HG03103 (cell line): ENCODE results near the gene IL1R1.

Experiments used
- ATAC-seq: cut with Tn5 transposase; IDR thresholded peaks from one replicate; pipeline ENCODE4 v1.9.1; 2021; ENCODE audit warnings: low read depth; ENCODE audit not compliant: unreplicated experiment

IL1R1 gene

DNA sequence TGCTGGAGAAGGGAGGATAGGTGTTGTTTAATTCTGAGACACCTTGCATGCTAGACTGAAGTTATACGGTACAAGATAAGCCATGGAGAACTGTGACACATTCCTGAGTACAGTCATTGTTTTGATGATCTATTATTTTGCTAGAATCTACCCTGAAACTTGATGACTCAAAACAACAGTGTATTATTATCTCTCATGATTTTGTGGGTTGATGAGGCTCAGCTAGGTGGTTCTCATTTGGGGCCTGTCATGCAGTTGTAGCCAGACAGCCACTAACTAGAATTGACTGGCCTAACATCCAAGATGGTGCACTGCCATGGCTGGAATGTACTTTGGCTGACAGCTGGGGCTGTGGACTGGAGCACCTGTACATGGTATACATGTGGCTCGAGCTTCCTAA is 5.4 kb upstream of the IL1R1 start:
- no peak for ATAC-seq

DNA sequence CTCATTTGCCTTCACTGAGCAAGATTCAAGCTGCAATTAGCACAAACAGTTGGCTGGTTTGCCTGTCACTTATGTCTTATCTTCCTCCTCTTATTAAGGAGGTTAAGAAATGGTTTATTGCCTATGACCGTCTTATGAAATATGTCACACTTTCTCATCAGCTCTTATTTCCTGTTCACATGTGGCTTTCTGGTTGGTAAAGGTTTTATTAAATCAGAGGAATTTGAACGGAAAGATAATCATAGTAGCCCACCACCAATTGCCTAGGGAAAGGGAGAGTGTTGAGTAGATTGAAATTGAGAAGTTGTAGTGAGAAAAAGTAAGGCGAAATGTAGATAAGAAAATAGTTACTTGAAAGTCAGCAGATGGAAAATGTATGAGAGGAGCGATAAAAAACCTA is 4.2 kb upstream of the IL1R1 start:
- no peak for ATAC-seq

DNA sequence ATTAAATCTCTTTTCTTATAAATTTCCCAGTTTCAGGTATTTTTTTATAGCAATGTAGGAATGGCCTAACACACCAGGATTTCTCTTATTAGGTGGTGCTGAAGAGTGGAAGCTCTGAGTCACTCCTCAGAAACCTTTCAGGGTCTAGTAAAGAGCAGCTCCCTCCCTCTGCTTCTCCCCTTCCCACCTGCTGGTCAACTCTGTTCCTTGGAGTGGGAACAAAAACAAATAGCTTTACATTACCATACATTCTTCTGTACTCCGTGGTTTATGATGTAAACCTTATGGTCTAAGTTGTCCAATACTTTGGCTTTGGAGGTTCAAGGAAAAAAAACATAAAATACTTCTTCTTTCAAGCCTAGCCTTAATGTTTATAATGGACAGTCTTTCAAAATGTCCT is 2.7 kb upstream of the IL1R1 start:
- ATAC-seq: no peak

DNA sequence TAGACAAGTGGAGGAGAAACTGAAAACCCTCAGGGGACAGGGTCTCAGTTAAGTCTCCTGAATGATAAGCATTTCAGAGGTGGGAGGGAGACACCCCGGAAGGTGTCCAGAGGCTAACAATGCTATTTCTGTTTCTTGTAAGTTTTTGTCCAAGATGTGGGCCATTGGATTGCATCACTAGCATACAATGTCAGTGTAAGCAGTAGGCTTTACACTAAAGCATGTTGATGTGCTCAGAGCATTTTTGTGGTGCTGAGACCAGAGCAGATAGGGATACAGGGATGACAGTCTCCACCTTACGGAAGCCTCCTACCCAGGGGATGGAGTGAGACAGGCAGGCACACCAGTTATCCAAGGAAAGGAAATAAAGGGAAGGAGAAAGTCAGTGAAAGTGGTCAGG is 2.2 kb upstream of the IL1R1 start:
- ATAC-seq: no peak

DNA sequence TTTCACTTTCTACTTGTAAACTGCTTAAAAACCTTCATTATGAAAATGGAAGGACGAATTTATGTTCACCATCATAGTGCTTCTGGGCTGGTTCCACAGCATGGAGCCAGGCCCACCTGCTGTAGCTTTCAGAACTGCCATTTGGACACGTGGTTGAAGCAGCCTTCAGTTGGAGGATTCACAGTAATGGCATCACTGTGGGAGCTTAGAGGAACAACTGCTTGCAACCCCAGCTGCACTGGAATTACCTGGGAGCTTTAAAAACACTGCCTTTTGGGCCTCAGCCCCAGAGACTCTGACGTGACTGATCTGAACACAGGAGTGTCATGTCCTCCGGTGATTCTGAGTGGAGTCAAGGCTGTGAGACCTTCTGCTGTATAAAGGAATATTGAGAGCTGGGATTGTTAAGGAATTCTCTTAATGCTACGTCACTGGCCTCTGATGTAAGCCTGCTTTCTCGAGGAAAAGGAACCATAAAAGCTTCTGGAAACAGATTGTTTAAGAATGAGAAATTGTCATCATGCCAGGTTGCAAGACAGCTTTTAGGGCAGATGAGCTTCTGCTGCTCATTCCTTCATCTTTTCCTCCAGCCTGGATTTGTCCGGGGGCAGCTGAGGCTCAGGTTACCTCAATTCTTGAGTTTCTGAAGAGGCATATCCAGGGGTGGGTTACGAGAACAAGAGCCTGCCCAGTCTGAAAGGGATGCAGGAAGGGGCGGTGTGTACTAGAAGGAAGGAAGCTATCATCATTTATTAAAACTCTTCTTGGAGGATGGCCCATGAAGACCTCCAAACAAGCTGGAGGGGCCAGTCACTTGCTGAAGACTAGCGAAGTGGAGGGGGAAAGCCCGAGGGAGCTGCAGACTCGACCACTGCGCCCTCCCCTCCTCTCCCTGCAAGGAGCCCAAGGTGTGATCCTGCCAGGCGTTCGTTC is 1.3 kb upstream of the IL1R1 start:
- ATAC-seq: no peak

DNA sequence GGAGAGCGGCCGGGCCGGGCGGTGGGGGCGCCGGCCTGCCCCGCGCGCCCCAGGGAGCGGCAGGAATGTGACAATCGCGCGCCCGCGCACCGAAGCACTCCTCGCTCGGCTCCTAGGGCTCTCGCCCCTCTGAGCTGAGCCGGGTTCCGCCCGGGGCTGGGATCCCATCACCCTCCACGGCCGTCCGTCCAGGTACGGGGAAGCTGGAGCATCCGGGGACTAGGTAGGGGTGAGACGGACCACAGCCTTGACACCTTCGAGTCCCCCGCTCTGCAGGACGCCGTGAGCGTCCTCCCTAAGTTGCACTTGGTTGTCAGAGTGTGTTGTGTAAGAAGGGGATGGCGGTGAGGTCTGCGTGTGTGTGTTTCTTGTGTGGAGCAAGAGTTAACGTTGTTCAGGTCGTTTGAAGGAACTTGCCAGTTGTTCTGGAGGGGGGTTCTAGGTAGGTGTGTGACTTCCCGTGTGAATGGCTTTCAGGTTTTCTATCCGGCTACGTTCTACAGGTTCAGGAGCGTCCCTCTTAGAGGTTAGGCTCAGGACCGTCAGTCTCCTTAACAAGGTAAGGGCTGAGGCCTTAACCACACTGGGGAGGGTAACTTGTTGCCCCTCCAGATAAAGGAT is 393 bp downstream of the IL1R1 start:
- no peak for ATAC-seq

DNA sequence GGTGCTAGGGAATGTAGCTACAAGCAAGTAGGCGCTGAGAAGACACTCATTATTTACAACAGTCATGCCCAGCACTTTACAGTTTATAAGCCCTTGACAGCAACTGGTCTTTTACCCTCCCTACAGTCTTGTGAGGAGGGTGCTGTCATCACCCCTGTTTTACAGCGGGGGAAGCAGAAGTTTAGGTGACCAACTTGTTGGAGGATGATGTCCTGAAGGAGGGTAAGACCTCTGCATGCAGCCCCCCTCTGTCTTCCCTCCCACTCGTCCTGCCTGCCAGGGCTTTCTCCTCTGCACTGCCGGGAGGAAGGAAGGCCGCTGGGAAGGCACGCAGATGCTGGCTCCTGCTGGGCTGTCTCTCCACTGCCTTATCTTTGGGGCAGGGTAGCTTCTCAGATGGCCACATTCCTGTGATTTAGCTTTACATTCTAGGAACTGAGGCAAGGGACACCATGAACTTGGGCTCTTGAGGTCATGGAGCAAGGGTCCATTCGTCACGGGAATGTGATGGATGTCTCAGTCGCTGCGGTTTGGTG is 972 bp downstream of the IL1R1 start:
- no peak for ATAC-seq

- no peak for ATAC-seq
Measured at GRCh38 chr2:102144128-102144527, 1.6 kb downstream of the IL1R1 start.

- ATAC-seq: no peak
Measured at GRCh38 chr2:102145107-102145506, 2.6 kb downstream of the IL1R1 start.

DNA sequence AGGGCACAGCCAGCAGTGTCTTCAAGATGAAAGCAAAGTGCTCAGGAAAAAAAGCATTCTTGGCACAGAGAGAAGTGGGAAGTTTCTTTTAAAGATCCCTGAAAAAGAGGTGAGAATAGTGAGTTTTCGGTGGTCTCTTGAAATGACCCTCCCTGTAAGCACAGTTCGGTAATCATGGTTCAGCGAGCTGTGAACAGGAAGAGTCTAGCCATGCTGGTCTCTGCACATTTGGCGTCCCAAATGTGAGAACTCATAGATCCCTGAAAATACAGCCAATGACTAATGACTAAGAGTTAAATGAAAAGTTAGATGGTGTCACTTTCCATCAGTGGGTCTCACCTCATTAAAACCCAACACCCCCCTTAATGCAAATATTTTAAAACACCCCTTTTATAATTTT is 3.4 kb downstream of the IL1R1 start:
- ATAC-seq: no peak

- ATAC-seq: no peak
Measured at GRCh38 chr2:102147935-102148334, 5.4 kb downstream of the IL1R1 start.

DNA sequence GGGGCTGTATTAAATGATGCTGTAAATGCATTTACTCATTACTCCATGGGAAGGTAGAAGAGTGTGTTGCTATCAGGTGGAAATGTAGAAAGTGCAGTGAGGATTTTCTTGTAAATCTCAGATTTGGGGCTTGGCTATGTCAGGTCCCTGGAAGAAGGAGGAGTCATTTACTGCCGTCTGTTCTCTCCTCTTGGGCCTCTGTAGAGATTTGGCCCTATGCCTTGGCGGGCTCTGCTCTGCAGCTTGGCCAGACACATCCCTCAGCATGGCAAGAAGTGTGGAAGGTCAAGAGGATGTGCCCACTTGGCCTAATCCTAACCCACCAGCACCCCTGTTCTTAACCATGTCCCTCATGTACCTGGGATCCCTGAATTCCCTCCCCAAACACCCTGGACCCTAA is 6.7 kb downstream of the IL1R1 start:
- ATAC-seq: no peak

GRCh38 chr2:102149644-102150455 is 7.3 kb downstream of the IL1R1 start:
- no peak for ATAC-seq

DNA sequence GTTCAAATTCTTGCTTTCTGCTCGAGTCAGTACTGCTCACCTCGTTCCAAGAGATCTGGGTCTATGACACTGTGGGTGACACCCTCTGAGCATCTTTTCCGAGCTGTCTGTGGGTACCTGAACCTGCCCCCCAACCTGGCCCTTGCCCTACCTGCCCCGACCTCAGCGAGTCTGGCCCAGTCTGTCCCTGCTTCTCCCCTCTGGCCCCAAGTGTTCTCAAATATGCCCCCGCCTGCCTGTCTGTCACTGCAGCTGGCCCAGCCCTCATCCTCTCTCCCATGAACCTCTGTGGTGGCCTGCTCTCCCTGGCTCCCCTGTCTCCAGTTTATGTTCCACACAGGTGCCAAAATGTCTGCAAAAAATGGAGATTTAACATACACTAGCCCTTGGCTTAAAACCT is 11.8 kb downstream of the IL1R1 start:
- no peak for ATAC-seq

GRCh38 chr2:102154946-102155702 is 12.6 kb downstream of the IL1R1 start:
- ATAC-seq: no peak

DNA sequence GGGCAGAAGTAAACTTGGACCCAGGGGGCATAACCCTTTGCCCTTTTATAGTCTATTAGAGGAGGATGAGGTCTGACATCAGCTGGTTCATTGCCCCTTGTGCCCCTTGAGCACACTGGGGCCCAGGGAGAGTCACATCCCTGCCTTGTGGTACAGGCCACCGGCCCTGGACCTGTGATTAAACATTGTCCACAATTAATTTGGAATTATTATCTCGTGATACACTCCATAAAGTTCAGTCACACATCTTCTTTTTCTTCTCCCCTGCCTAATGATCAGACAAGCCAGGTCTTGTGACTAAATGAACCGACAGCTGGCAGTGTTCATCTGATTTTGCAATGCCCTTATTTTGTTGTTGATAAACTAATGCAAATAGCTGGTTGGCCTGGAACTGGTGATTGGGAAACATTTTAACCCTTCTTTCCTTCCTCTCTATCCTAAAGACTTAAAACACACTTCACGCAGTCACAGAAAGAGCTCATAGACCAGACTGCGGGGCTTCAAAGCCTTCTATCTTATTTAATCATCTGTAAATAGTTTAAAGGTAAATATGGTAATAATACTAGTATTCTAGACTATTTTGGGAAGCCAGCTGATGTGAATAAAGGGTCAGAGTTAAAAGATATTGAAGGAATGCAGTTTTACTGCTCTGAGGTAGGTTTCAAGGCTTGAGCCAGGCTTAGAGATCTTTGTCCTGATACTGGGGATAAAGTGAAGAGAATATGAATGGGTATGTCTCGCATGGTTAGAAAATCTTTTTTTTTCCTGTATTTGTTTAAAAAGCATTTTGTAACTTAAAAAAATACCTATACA is 13.4 kb downstream of the IL1R1 start:
- no peak for ATAC-seq

- ATAC-seq: no peak
Measured at GRCh38 chr2:102158011-102158755, 15.6 kb downstream of the IL1R1 start.

GRCh38 chr2:102159295-102159694 is 16.7 kb downstream of the IL1R1 start:
- no peak for ATAC-seq
